Activated naive CD4-positive, alpha-beta T cell (primary cell): ENCODE measurements around the gene MKNK1.

Experiments
- DNase-seq, 4 experiments: peaks; one replicate each; lab custom pipeline; 2025; lab: John Stamatoyannopoulos, UW

Gene MKNK1

DNA sequence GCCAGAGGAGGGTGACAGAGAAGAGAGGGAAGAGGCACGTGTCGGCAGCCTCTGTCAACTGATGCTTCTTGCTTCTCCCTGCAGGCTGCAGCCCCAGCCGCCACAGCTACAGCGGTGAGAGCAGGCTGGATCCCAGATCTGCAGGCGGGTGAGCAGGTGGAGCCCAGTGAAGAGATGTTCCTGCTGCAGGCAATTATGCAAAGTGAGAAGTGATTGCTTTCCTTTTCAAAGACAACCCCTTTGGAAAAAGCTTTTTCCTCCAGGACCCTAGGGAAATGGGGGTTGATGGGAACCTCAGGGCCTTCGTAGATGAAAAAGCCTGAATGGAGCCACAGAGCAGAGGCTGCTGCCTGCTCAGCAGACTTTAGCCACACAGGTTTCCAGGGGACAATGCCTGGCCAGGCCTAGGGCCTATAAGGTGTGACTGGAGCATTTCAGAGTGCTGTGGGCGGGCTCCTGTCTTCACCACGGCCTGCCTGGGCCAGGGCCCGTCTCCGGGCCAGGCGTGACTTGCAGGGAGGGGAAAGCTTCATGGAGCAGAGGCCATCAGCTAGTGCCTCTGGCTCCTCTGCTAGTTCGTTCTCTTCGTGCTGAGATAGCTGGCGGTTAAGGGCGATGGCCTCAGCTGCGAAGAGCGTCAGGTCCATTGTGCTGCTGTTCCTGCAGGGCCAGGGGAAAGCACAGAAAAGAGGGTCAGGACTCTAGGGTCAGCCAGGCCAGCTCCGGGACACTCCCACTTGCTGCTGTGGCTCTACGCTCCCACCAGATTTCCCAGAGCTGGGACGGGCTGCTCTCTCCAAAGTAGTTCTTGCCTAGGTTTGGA lies 45.7 kb downstream of the MKNK1 start:
- no peak for DNase-seq

DNA sequence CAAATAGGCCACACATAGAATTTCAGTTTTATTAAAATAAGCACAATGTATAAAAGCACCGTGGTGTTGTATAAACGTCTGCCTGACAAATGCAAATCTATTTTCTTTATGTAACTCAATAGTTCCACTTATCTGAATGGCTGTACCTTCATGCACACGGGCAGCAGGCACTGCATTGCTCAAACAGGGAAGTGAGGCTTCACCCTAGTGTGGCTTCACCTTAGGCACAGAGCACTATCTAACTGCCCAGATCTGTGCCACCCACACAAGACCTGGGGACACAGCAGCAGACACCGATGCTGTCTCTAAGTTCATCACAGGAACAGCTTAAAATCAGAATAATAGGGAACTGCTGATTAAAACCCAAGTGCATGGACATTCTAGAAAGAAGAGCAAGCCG lies 46.7 kb downstream of the MKNK1 start:
- no peak for DNase-seq

DNA sequence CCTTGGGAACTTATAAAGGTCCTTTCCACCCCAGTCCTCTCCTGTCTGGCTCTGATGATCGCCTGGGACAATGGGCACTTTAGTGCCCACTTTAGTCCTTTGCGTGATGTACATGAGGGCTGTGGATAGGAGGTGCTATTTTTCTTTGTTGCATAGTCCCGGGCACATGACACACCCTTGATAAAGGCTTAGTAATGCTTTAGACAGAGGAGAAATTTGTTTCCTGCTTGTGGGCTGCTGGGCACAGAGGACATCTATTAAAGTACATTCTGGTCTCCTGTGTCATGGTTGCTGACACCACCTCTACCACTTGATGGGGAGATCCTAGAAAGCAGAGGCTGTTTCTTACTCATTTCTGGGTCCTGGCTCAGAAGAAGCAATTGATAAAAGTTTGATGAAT lies 47.2 kb downstream of the MKNK1 start:
- no peak for DNase-seq

DNA sequence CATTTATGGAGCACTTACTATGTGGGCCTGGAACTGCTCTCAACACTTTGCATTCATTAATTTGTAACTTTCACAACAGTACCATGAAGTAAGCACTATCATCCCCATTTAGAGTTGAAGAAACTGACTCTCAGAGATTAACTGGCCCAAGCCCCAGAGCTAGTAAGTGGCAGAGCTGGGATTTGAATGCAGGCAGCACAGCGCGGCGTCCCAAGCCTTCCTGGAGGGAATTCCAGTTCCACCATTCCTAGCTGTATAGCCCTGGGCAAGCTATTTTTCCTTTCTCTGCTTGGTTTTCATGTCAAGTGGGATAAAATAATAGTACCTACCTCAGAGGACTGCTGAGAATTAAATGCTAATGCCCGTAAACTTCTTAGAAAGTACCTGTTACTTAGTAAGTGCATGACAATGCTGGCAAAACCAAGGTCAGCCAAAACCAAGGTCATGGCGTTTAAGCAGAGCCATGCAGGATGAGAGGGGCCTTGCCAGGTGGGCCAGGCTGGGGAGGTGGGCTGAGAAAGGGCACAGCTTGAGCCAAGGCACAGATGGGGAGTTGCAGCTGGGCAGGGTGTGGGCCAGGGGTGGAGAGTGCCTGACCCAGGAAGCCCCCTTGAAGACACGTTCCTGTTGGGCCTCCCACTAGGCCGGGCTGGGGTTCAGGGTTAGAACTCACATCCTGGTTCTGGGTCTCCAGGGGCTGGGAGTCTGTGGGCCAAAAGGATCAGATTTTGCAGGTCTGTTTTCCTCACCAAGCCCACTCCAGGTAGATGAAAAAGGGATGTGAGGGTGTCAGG lies 48.0 kb downstream of the MKNK1 start:
- DNase-seq: no peak

DNA sequence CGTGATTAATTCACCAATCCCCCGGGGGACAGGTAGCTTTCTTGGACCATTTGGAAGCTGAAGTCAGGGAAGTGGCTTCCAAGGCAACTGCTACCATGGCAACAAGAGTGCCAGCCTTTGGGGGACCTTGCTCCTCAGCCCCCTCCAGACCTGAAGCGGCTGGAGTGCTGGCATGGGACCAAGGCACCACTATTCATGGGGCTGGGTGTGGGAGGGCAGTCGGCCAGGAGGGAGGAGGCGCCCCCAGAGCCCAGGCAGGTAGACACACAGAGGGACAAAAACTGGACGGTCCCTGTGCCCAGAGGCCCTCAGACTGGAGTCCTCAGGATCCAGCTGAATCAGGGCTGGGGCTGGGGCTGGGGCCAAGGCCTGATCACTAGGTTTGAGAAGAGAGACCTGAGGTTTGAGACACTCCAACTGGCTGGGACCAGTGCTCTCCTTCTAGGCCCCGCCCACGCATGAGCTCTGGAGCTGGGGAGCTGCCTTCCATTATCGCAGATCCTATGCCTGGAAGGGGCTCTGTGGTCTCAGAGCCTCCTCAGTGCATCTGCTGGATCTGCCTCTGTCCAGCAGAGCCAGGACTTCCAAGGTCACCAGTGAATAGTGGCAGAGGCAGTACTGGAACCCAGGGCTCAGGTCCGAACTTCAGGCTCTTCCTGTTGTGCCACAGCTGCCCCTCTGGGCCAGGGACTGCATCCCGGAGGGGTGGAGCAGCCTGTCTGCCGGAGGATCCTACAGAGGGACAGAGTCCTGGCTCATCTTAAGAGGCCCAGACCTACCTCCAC lies 49.3 kb downstream of the MKNK1 start:
- no peak for DNase-seq

DNA sequence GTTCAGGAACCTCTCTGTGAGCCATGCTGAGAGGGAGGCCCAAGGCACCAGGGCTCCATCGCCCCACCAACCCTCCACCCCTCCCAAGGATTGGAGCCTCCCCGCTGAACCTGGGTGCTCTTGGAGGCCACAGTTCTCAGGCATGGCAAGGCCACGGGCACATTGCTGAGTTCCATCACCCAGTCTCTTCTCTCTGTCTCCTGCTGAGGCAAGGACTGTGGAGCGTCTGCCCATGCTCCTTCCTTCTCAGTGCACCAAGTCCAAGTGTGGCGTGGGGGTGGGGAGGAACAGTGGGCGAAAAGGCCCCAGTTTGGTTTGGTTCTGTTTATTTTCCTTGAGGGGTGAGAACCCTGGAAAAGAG lies 49.9 kb downstream of the MKNK1 start:
- no peak for DNase-seq

DNA sequence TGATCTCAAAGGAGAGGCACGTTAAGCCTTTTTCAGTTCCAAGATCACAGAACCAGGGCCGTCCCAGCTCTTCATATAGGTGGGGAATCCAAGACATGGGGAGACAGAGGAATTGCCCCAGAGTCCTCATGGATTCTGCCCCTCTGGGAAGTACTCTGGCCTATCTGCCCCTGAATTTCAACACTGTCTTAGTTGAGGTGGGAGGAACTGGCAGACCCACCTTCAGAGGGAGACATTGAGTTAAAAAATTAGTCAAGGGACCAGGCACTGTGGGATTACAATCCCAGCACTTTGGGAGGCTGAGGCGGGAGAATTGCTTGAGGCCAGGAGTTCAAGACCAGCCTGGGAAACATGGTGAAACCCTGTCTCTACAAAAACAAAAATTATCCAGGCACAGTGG lies 50.6 kb downstream of the MKNK1 start:
- no peak for DNase-seq

DNA sequence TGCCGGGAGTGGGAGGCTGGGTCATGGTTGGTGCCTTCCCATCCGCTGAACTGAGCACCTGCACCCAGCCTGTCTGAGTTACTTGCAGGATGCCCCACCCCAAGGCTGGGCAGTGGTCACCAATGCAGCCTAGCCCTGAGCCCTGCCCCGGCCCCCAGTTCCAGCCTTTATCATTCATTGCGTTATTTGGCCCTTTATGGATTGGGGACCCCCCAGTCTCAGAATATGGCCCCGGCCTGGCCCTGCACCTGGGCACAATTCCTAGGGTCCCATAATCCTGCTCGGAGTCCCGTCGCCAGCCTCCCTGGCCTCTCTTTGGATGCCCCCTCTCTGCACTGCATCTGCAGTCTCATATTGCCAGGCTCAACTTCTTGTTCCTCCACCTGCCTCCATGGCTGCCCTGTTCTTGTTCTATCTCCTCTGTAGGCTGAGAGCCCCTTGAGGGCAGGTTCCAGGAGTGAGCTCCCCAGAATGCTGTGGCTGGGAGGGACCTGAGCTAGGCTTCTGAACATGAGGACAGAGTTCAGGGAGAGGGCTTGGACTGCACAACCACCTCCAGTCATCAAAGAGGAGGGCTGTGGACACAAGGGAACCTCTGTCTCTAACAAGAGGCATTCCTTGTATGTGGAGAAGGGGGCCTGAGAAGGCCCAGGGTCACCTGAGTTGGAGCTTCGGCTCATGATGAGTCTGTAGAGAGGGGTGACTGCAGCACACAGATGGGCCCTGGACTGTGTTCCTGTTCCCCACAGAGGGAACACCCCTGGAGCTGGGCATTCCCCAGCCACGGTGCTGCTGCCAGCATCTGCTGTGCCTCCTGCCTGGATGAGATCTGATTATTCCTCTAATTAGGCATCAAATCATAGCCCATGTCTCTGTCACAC lies 51.5 kb downstream of the MKNK1 start:
- no peak for DNase-seq

DNA sequence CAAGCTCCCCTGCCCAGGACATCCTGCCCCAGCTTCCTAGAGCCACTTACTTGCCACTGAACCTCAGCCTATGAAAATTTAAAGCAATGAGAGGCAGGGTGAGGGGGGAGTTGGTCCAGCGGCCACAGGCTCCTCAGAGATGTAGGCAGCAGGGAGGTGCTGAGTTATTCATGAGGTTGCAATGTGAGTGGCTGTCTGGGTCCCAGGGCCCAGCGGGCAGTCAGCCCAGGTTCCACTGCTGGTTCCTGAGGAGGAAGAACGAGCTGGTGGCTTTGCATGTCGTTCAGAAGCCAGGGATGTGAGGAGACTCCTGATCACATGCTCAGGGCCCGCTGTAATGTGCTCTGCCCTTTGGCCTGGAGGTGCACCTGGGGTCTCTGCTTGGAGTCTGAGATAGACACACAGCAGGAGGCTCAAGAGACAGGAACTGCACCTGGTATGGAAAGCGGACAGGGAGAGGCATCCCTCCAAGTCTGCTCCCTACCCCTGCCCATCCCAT lies 52.4 kb downstream of the MKNK1 start, which contains the start of gene KNCN:
TSS of gene KNCN (minus strand) at position 51 of the 499 bp plus-strand sequence. CDS start 432 bp downstream, outside the sequence.
- DNase-seq: no peak

DNA sequence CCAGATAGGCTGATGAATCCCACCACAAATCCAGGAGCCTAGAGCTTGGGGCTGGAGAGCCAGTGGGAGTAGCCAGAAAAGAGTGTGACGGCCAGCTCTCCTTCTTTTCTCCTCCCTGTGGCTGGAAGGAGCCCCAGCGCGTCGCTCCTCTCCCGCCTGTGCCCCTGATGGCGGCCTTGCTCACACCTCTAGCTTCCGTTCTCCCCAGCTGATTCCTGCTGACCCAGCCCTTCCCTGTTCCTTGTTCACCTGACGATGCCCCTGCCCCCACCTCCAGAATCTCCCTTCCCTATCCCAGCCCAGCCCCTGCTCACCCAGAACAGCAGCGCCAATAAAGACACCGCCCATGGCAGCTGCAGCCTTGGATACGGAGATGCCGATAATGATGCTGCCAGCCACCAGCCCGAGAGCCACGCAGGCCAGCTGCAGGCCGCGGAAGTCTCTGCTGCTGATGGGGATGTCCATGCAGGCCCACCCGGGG lies 53.3 kb downstream of the MKNK1 start:
- no peak for DNase-seq

DNA sequence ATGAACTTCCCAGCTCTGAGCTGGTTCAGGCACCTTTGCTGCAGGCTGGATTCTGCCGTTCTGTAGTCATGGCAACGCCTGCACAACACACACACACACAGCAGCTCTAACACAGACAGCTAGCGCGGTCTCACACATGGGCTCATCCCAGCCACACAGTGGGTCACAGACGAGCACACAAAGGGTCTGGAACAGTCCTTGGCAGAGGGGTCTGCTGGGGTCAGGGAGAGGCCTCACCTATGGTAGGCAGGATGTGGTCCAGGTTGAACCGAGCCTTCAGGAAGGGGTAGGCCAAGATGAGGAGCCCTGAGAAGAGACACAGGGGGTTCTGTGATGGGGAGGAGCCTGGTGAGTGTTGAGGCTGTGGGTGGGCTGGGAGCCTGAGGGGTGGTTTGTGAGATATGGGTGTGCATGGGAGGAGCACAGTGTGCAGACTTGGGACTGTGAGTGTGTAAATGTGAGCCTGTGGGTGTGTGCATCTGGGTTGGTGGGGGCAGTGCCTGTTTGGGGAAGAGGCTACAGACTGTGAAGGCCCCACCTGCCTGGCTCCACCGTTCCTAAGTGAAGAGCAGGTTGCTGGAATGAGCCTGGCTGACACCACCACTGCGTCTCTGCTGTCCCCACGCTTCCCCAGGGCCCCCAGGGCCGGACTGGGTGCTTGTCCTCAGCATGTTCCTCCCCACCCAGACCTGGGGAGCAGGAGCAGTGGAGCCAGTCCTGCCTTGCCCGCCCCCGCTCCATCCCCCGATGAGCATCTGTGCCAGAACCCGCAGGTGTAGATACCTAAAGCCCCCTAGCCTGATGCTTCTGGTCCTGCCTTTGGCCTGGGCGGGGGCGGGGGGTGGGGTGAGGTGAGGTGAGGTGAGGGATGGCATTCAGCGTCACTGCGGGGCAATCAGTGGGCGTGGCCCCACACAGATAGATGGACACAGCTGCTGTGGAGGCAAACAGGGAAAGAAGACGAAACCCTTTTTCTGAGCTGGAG lies 54.1 kb downstream of the MKNK1 start:
- no peak for DNase-seq

DNA sequence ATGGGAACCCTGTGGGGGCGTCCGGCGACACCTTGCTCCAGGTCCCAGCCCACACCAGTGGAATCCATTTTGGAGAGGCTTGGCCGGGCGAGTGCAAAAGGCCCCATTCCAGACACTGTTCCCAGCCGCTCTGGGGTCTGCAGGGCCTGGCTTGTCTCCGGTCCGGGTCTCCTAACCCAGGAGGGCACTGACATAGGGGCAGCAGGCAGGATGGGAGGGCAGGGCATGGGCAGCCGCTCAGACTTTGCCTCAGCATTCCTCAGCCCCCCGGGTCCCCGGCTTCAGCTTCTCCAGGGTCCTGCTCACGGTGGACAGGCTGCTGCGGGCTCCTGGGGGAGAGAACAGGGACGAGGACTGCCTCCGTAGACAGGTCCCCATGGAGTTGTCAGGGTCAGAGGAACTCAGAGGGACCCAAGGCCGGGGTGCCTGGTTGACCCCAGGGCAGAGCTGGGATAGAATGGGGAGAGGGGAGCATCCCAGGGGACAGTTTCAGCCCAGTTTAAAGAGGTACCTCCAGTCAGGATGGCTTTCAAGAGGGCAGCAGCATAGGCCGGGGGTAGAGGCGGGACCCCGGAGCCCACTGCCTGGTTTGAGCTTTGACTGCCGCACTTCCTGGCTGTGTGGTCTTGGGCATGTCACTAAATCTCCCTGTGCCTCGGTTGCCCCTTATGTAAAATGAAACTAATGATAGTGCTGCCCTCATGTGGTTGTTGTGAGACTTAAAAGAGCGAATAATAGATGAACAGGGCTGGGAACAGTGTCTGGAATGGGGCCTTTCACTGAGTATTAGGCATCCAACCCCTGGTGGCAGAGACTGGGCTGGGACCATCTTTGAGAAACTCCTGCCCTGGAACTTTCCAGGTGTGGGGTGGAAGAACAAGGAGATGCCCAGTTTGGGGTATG lies 56.3 kb downstream of the MKNK1 start:
- no peak for DNase-seq

DNA sequence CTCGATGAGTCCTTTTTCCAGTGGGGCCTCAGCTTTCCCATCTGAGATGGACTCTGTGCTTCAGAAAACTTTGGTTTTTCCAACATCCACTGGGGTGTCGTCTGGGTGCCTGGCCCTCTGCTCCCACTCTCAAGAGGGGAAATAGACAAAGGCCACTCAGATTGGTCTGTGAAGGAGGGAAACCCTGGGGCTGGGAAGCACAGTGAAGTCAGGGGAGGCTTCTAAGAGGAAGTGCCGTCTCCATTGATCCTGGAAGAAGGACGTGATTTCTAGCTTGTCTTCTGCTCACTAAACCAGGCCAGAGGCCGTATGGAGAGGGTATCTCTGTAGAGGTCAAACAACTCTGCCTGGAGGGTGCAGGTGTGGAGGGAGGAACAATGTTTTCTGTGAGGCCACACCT lies 57.9 kb downstream of the MKNK1 start:
- no peak for DNase-seq

DNA sequence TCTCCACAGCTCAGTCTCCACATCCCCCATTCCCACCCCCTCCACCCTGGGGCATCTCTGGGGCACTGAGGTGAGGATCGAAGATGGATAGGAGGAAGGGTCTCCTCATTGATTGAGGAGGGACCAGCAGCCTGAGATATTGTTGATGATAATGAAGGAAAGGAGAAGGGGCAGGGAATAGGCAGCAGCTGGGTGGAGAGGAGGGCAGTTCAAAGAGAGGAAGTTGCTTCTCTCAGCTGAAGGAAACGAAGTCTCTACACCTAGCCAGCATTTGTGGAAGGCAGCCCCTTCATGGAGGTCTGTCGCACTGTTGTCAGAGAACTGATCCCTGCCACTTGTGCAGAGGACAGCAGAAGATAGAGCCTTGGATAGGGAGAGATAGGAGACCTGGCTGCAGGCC lies 58.3 kb downstream of the MKNK1 start:
- no peak for DNase-seq

DNA sequence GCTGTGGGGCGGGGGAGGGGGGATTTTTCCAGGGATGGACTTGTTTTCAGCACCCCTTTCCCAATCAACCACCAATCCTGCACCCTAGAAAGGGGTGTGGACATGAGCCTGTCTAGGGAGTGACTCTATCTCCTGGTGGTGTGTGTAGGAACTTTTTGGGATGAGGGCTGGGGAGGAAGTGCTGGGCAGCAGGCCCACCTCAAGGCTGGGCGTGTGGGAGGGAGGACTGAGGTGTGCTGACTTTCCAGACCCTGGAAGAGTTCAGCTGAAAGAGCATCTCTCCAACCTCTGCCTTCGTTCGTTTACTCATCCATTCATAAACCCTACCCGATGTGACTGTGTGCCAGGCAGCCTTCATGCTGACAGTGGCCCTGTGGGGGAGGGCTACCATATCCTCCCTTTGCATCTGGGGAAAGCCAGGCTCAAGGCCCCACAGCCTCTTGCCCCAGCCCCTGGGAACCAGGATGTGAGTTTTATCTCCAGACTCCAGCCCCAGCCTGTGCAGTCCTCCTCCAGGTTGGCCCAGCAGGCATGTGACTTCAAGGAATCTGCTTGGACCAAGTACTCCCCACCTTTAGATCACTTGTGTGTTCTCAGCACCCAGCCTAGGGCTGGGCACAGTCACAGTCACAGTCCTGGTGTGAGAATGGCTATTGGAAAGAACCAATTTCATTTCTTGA lies 59.4 kb downstream of the MKNK1 start:
- DNase-seq: no peak

DNA sequence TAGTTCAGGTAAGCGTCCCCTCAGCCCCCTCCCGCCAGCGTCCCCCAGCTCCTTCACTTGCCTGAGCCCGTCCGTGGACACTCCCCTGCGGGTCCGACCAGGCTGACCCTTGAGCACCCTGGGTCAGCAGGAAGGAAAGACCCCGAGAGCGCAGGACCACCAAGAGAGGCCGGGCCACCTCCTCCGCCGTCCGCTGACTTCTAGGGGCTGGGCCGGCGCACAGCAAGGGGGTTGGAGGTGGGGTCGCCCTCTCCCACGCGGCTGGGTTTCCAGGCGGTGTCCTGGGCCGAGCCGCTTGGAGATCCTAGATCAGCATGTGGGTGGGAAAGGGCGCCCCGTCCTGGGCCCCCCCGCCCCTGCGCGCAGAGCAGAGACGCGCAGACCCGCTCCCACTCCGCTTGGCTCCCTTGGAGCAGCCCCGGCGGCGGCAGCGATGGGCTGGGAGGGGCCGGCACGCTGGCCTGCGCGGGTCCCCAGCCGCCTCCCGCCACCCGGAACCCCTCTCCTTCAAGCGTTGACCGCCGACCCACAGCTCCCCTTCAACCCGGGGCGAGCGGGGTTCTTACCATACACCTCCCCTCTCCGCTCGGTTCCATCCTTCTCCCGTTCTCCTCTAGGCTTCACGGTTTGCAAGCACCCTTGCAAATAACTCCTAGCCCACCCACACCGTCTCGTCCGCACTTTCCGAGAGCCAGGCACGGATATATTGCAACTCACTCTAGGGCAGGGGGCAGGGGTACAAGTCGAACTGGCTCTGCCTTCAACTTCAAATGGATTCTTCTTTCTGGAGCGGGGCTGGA lies 60.1 kb downstream of the MKNK1 start:
- DNase-seq: no peak

DNA sequence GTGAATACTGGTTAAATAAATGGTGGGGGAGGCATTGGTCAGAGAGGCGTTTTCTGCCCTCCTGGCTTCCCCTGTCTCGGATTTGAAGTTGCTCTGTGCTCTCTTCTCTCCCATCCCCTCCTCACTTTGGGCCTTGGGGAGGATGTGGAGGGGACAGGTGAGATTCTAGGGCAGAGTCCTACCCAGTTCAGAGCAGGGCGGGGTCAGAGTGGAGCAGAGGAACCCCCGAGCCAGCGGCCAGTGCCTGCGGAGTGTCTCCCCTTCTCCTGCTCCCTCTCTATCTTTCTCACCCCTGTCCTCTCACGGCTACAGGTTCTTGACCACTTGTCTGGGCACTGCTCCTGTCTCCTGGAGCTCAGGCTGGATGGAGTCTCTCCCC lies 60.7 kb downstream of the MKNK1 start:
- no peak for DNase-seq

DNA sequence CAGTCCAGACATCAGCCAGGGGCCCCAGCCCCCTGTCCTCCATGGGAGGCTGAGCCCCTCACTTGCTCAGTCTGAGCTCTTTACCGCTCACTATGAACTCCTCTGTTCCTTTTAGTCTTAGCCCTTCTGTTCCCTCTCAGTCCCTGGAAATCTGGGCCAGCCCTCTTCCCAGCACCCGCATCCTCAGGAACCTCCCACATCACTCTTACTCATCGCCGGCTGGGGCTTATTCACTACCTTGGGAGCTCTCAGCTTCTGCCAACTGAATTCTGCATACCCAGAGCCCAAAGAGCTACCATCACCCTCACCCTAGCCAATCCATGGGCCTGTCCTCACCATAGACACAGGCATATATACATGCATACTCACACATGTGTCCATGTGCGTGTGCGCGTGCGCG lies 64.1 kb downstream of the MKNK1 start:
- no peak for DNase-seq
